Mucosa of gallbladder (tissue), 1 donor: Measurements from ENCODE around the gene ACSL5. TPM values are rescaled to one million over a fixed set of nuclear protein-coding genes. Genes with fewer than 3 reads are reported as not detected.
A peak's percentile ranks its signal among the peaks of the same experiment; 100 is the strongest.

Experiments
- DNase-seq: peaks from one replicate; pipeline ENCODE4 v3.0.0-alpha.2; 2020; ENCODE audit warnings: low spot score
- total RNA-seq: library from RNA; stranded (reverse); gene quantifications from one replicate; pipeline ENCODE4 v1.2.1, GENCODE V29; 2021
- donor health status: DM: no; HTN: no; CAD: no.

Gene ACSL5
- total RNA-seq, 1 donor from 2014 or later = 34.1 TPM

- DNase-seq = no peak
Measured at GRCh38 chr10:112407696-112408095, 33.8 kb downstream of the ACSL5 start.

GRCh38 chr10:112409299-112409698 is 35.4 kb downstream of the ACSL5 start:
- DNase-seq = no peak

- DNase-seq = no peak
Measured at GRCh38 chr10:112409755-112410154, 35.8 kb downstream of the ACSL5 start.

GRCh38 chr10:112412696-112413095 is 38.8 kb downstream of the ACSL5 start:
- DNase-seq = no peak

- no peak for DNase-seq
Measured at GRCh38 chr10:112421731-112422130, 47.8 kb downstream of the ACSL5 start.

- no peak for DNase-seq
Measured at GRCh38 chr10:112424651-112425050, 50.7 kb downstream of the ACSL5 start.

GRCh38 chr10:112426111-112426510 is 52.2 kb downstream of the ACSL5 start:
- no peak for DNase-seq

GRCh38 chr10:112429147-112429546 is 55.2 kb downstream of the ACSL5 start:
- no peak for DNase-seq

GRCh38 chr10:112429654-112430230 is 55.8 kb downstream of the ACSL5 start:
- DNase-seq = no peak

GRCh38 chr10:112433136-112433535 is 59.2 kb downstream of the ACSL5 start:
- DNase-seq = no peak

- no peak for DNase-seq
Measured at GRCh38 chr10:112434988-112435619, 61.2 kb downstream of the ACSL5 start.

- no peak for DNase-seq
Measured at GRCh38 chr10:112438356-112438755, 64.4 kb downstream of the ACSL5 start.

- DNase-seq = no peak
Measured at GRCh38 chr10:112441520-112441919, 67.6 kb downstream of the ACSL5 start.

- DNase-seq = no peak
Measured at GRCh38 chr10:112442063-112442462, 68.1 kb downstream of the ACSL5 start.

GRCh38 chr10:112446055-112446854 is 72.3 kb downstream of the ACSL5 start:
- no peak for DNase-seq

- peak; percentile 79 for DNase-seq
Measured at GRCh38 chr10:112446855-112447619, 73.1 kb downstream of the ACSL5 start, which contains the start of the genes VTI1A and ZDHHC6. VTI1A (plus strand) TSS chr10:112447215; CDS start chr10:112447374, 159 bp downstream. ZDHHC6 (minus strand) TSS chr10:112446914; CDS start chr10:112445436, 1,478 bp downstream.

- DNase-seq = no peak
Measured at GRCh38 chr10:112447620-112447928, 73.7 kb downstream of the ACSL5 start.

GRCh38 chr10:112448888-112449287 is 75.0 kb downstream of the ACSL5 start:
- no peak for DNase-seq

GRCh38 chr10:112454910-112455779 is 81.2 kb downstream of the ACSL5 start:
- no peak for DNase-seq

GRCh38 chr10:112456533-112456932 is 82.6 kb downstream of the ACSL5 start:
- DNase-seq = no peak

- DNase-seq = no peak
Measured at GRCh38 chr10:112460366-112460765, 86.5 kb downstream of the ACSL5 start.
